Gastroesophageal sphincter (tissue), 3 donors: Measurements from ENCODE around the gene SRPK1.

Experiments
- EP300 ChIP-seq: sonication (generic); formaldehyde crosslinking; IDR thresholded peaks from one replicate; pipeline ENCODE4 v1.6.1; 2017; ENCODE audit warnings: antibody characterized with exemption, mild to moderate bottlenecking
- POLR2A ChIP-seq, 2 donors: fragments of 450-650 bp; IDR thresholded peaks; one replicate each; pipeline ENCODE4 v1.6.1; 2017; ENCODE audit warnings: antibody characterized with exemption in 2 of 2, mild to moderate bottlenecking in 2 of 2, moderate library complexity in 1 of 2
- TF ChIP-seq, protein P1 (sequence below), 4 experiments: fragments of 200-600 bp in 2 of 4; fragments of 450-650 bp in 2 of 4; sonication (generic) in 1 of 4; IDR thresholded peaks; one replicate each; pipeline ENCODE4 v1.5.1; 2017 to 2019; ENCODE audit warnings: antibody characterized with exemption in 4 of 4, mild to moderate bottlenecking in 2 of 4, moderate library complexity in 2 of 4

GRCh38 chr6:35924146-35924545 is 3.2 kb upstream of the SRPK1 start:
- TF ChIP-seq, protein P1, sequence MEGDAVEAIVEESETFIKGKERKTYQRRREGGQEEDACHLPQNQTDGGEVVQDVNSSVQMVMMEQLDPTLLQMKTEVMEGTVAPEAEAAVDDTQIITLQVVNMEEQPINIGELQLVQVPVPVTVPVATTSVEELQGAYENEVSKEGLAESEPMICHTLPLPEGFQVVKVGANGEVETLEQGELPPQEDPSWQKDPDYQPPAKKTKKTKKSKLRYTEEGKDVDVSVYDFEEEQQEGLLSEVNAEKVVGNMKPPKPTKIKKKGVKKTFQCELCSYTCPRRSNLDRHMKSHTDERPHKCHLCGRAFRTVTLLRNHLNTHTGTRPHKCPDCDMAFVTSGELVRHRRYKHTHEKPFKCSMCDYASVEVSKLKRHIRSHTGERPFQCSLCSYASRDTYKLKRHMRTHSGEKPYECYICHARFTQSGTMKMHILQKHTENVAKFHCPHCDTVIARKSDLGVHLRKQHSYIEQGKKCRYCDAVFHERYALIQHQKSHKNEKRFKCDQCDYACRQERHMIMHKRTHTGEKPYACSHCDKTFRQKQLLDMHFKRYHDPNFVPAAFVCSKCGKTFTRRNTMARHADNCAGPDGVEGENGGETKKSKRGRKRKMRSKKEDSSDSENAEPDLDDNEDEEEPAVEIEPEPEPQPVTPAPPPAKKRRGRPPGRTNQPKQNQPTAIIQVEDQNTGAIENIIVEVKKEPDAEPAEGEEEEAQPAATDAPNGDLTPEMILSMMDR (IDR thresholded peaks at IDR 0.05) = no peak
- TF ChIP-seq POLR2A (IDR thresholded peaks at IDR 0.05) = no peak
- TF ChIP-seq EP300 = no peak
